Keratinocyte (primary cell): Measurements from ENCODE around the gene FGFR2. TPM values are rescaled to one million over a fixed set of nuclear protein-coding genes. Genes with fewer than 3 reads are reported as not detected.

Experiments
- DNase-seq: peaks from one replicate; pipeline ENCODE4 v3.0.0-alpha.2; 2011; ENCODE audit warnings: low read depth, missing footprints, low spot score
- FAIRE-seq: peaks from 2 replicates; lab custom pipeline; 2011; peaks lifted over from hg19 to GRCh38; lab: Jason Lieb, UNC
- H2AFZ ChIP-seq: 2 replicates; pipeline ENCODE4 v1.6.0; 2012; ENCODE audit warnings: low read length, control low read depth, inconsistent platforms; ENCODE audit not compliant: control insufficient read depth
- H3K27ac ChIP-seq: 2 replicates; pipeline ENCODE4 v1.5.1; 2011; ENCODE audit warnings: low read length; ENCODE audit not compliant: control insufficient read depth, insufficient read depth
- H3K27me3 ChIP-seq: 3 replicates; pipeline ENCODE4 v1.6.0; 2011; ENCODE audit warnings: low read length; ENCODE audit not compliant: control insufficient read depth, insufficient read depth; ENCODE audit errors: extremely low read depth
- H3K36me3 ChIP-seq, 2 experiments: 2 replicates in 1 of 2; 3 replicates in 1 of 2; pipeline ENCODE4 v1.5.1; 2011; ENCODE audit warnings: low read length in 2 of 2, mild to moderate bottlenecking in 1 of 2; ENCODE audit not compliant: control insufficient read depth in 2 of 2, insufficient read depth in 2 of 2; ENCODE audit errors: extremely low read depth in 1 of 2
- H3K4me1 ChIP-seq: 3 replicates; pipeline ENCODE4 v1.5.1; 2011; ENCODE audit warnings: low read length; ENCODE audit not compliant: control insufficient read depth, insufficient read depth; ENCODE audit errors: extremely low read depth
- H3K4me2 ChIP-seq: 3 replicates; pipeline ENCODE4 v1.6.0; 2011; ENCODE audit warnings: low read depth, low read length; ENCODE audit not compliant: control insufficient read depth, insufficient read depth; ENCODE audit errors: extremely low read depth
- H3K4me3 ChIP-seq, 3 experiments: fragments of 200-600 bp in 1 of 3; sonication (generic) in 1 of 3; 2 replicates in 2 of 3; 3 replicates in 1 of 3; pipeline ENCODE4 v1.5.1; 2011 to 2016; ENCODE audit warnings: low read length in 3 of 3, mild to moderate bottlenecking in 3 of 3, control low read depth in 2 of 3, inconsistent platforms in 1 of 3, low read depth in 1 of 3, mixed read lengths in 1 of 3, mixed run types in 1 of 3, moderate library complexity in 1 of 3; ENCODE audit not compliant: control insufficient read depth in 2 of 3, insufficient read depth in 2 of 3; ENCODE audit errors: extremely low read depth in 1 of 3
- H3K79me2 ChIP-seq: 2 replicates; pipeline ENCODE4 v1.6.0; 2012; ENCODE audit warnings: low read length; ENCODE audit not compliant: control insufficient read depth, insufficient read depth
- H3K9ac ChIP-seq: 3 replicates; pipeline ENCODE4 v1.6.0; 2011; ENCODE audit warnings: low read length; ENCODE audit not compliant: control insufficient read depth, insufficient read depth; ENCODE audit errors: extremely low read depth
- H3K9me1 ChIP-seq: 3 replicates; pipeline ENCODE4 v1.6.0; 2011; ENCODE audit warnings: low read length; ENCODE audit not compliant: control insufficient read depth, insufficient read depth; ENCODE audit errors: extremely low read depth
- H3K9me3 ChIP-seq: 2 replicates; pipeline ENCODE4 v1.5.1; 2012; ENCODE audit warnings: low read depth, low read length; ENCODE audit not compliant: control insufficient read depth
- H4K20me1 ChIP-seq: 3 replicates; pipeline ENCODE4 v1.6.0; 2011; ENCODE audit warnings: low read length; ENCODE audit not compliant: control insufficient read depth, insufficient read depth; ENCODE audit errors: extremely low read depth
- CTCF ChIP-seq, 3 experiments: IDR thresholded peaks in 1 of 3; conservative IDR thresholded peaks in 1 of 3; optimal IDR thresholded peaks in 1 of 3; 2 replicates in 2 of 3; 3 replicates in 1 of 3; pipeline versions ENCODE3 to v1.5.1; 2011; ENCODE audit warnings: low read length in 3 of 3, mild to moderate bottlenecking in 3 of 3, moderate library complexity in 2 of 3, control low read depth in 1 of 3, inconsistent platforms in 1 of 3; ENCODE audit not compliant: insufficient read depth in 2 of 3; ENCODE audit errors: extremely low read depth in 1 of 3
- EZH2 ChIP-seq: IDR thresholded peaks from one replicate; pipeline ENCODE4 v1.6.1; 2012; ENCODE audit warnings: inconsistent platforms, mild to moderate bottlenecking, low read length, moderate library complexity
- dilution Hi-C: fragments of 300-500 bp; cut with MboI; formaldehyde crosslinking; loops from one replicate; pipeline ENCODE4 v1.7.0; 2020; ENCODE audit warnings: low sequenced_read_pairs; ENCODE audit not compliant: extremely low pct_ligation_motif_present
- polyA plus RNA-seq, 5 experiments: library from polyadenylated mRNA; depleted of rRNA in 3 of 5; stranded (reverse) in 3 of 5; stranded (forward) in 1 of 5; unstranded in 1 of 5; fragments of >200 nt; gene quantifications; 1 replicate in 1 of 5; 2 replicates in 3 of 5; 3 replicates in 1 of 5; pipeline versions ENCODE4 v1.2.1 to v1.2.3, GENCODE V29; 2011 to 2012; ENCODE audit warnings: missing spikeins in 2 of 5, low read depth in 1 of 5, low replicate concordance in 1 of 5

Gene FGFR2
- polyA plus RNA-seq, 1 donor (not counting 4 experiments of a cell fraction or from before 2014, with no cell fraction given) = 20.6 TPM

DNA sequence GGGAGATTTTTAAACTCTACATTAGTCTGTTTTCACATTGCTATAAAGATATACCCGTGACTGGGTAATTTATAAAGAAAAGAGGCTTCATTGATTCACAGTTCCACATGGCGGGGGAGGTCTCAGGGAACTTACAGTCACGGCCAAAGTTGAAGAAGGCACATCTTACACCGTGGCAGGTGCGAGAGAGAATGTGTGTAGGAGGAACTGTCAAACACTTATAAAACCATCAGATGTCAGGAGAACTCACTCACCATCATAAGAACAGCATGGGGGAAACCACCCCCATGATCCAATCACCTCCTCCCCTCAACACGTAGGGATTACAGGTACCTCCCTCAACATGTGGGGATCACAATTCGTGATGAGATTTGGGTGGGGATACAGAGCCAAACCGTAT, 129.5 kb downstream of the FGFR2 start:
- no peak overlapping the region for H2AFZ ChIP-seq
- H3K36me3 ChIP-seq = no peaks in the 10 kb centered on the region
- H3K79me2 ChIP-seq = no peaks in the 10 kb centered on the region
- H3K9me1 ChIP-seq = no peaks in the 10 kb centered on the region
- H3K9ac ChIP-seq = no peak overlapping the region
- H3K27me3 ChIP-seq = peaks cover 4% of the 10 kb centered on the region
- no peak for FAIRE-seq
- dilution Hi-C loops = no loop called here
- no peak for TF ChIP-seq CTCF (optimal IDR thresholded peaks at IDR 0.05 in 1 of 3, IDR thresholded peaks at IDR 0.05 in 1 of 3, conservative IDR thresholded peaks at IDR 0.05 in 1 of 3; ENCODE audit: extremely low read depth in 1 of 3, insufficient read depth in 2 of 3, low read length in 3 of 3)
- no peak for TF ChIP-seq EZH2
- H3K9me3 ChIP-seq = no peaks in the 10 kb centered on the region
- H4K20me1 ChIP-seq = no peaks in the 10 kb centered on the region
- H3K4me2 ChIP-seq = no peak overlapping the region
- H3K4me1 ChIP-seq = peaks cover 4% of the 10 kb centered on the region
- DNase-seq = no peak
- H3K27ac ChIP-seq = no peak overlapping the region
- no peak overlapping the region for H3K4me3 ChIP-seq

DNA sequence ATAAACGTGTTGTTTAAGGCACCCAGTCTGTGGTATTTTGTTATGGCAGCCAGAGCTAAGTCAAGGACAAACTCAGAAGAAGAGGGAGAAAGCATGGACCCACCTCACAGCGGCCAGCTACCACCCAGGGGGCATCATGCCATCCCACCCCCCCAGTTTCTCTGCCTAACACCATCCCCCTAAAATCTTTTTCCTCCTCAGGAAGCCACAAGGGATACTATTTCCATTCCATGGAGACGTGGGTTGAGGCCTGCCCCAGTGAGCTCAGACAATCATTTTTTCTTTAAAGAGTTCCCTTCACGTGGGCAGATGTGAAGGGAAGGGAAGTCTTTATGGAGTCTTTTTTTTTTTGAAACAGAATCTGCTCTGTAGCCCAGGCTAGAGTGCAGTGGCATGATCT, 131.8 kb downstream of the FGFR2 start:
- Histone ChIP-seq H2AFZ (no peak overlapping the region), H3K27ac (no peak overlapping the region), H3K4me1 (peaks cover 4% of the 10 kb centered on the region), H3K9me1 (no peaks in the 10 kb centered on the region), H3K27me3 (peaks cover 4% of the 10 kb centered on the region), H4K20me1 (no peaks in the 10 kb centered on the region), H3K79me2 (no peaks in the 10 kb centered on the region), H3K9me3 (no peaks in the 10 kb centered on the region), H3K4me3 (no peak overlapping the region), H3K36me3 (no peaks in the 10 kb centered on the region), H3K9ac (no peak overlapping the region), H3K4me2 (no peak overlapping the region)
- TF ChIP-seq CTCF (optimal IDR thresholded peaks at IDR 0.05 in 1 of 3, IDR thresholded peaks at IDR 0.05 in 1 of 3, conservative IDR thresholded peaks at IDR 0.05 in 1 of 3; ENCODE audit: extremely low read depth in 1 of 3, insufficient read depth in 2 of 3, low read length in 3 of 3) (no peak), EZH2 (no peak)
- dilution Hi-C loops = no loop called here
- no peak for DNase-seq
- no peak for FAIRE-seq
